H7 (cell line): ENCODE measurements around the gene ZBTB32. TPM values are rescaled to one million over a fixed set of nuclear protein-coding genes. Genes with fewer than 3 reads are reported as not detected.
A peak's percentile ranks its signal among the peaks of the same experiment; 100 is the strongest.
"Not testable (repeated sequence)": the region's sequence is repeated elsewhere in the genome, so short reads cannot be mapped to it uniquely, and the experiment has no call there.

Source experiments
- DNase-seq: peaks from one replicate; pipeline ENCODE4 v3.0.0; 2012
- H3K27me3 ChIP-seq: 2 replicates; pipeline ENCODE4 v1.6.0; 2011; ENCODE audit warnings: mild to moderate bottlenecking, low read length; ENCODE audit not compliant: control insufficient read depth, insufficient read depth
- H3K36me3 ChIP-seq: replicated peaks from 2 replicates; pipeline ENCODE4 v1.5.1; 2011; ENCODE audit warnings: low read length; ENCODE audit not compliant: control insufficient read depth, insufficient read depth
- H3K4me3 ChIP-seq: 2 replicates; pipeline ENCODE4 v1.5.1; 2011; ENCODE audit warnings: low read depth, mild to moderate bottlenecking, control low read depth, low read length, moderate library complexity; ENCODE audit not compliant: insufficient read depth
- total RNA-seq: library from RNA; depleted of rRNA; stranded (reverse); fragments of >200 nt; shearing (Covaris generic); gene quantifications from 2 replicates; pipeline ENCODE4 v1.2.3, GENCODE V29; 2014

ZBTB32 gene
- total RNA-seq, 1 experiment from 2014 or later: not detected

GRCh38 chr19:35721374-35721773, 17.0 kb downstream of the ZBTB32 start:
- Histone ChIP-seq H3K4me3 (no peak overlapping the region), H3K36me3 (peaks cover 31% of the 10 kb centered on the region), H3K27me3 (no peaks in the 10 kb centered on the region)
- DNase-seq: peak; percentile 44

GRCh38 chr19:35722461-35722860, 18.1 kb downstream of the ZBTB32 start:
- no peak for DNase-seq
- Histone ChIP-seq H3K36me3 (peaks cover 38% of the 10 kb centered on the region), H3K27me3 (no peaks in the 10 kb centered on the region), H3K4me3 (no peak overlapping the region)

- peaks cover 42% of the 10 kb centered on the region for H3K36me3 ChIP-seq
- no peak overlapping the region for H3K4me3 ChIP-seq
- H3K27me3 ChIP-seq: no peaks in the 10 kb centered on the region
- peak; percentile 28 for DNase-seq
Measured at GRCh38 chr19:35722897-35723296, 18.5 kb downstream of the ZBTB32 start.

- no peak for DNase-seq
- Histone ChIP-seq H3K4me3 (no peak overlapping the region), H3K27me3 (no peaks in the 10 kb centered on the region), H3K36me3 (peaks cover 49% of the 10 kb centered on the region)
Measured at GRCh38 chr19:35723671-35724070, 19.3 kb downstream of the ZBTB32 start.

GRCh38 chr19:35724132-35724531, 19.8 kb downstream of the ZBTB32 start:
- not testable (repeated sequence) for H3K27me3 ChIP-seq, DNase-seq, H3K4me3 ChIP-seq
- peaks cover 53% of the 10 kb centered on the region for H3K36me3 ChIP-seq

GRCh38 chr19:35724560-35724959, 20.2 kb downstream of the ZBTB32 start:
- H3K4me3 ChIP-seq: no peak overlapping the region
- peaks cover 57% of the 10 kb centered on the region for H3K36me3 ChIP-seq
- no peaks in the 10 kb centered on the region for H3K27me3 ChIP-seq
- DNase-seq: no peak

GRCh38 chr19:35725216-35725861, 21.0 kb downstream of the ZBTB32 start:
- peak; percentile 32 for DNase-seq
- H3K36me3 ChIP-seq: peaks cover 60% of the 10 kb centered on the region
- no peak overlapping the region for H3K4me3 ChIP-seq
- no peaks in the 10 kb centered on the region for H3K27me3 ChIP-seq

GRCh38 chr19:35727053-35727955, 22.9 kb downstream of the ZBTB32 start:
- DNase-seq: peak; percentile 39
- Histone ChIP-seq H3K4me3 (no peak overlapping the region), H3K27me3 (no peaks in the 10 kb centered on the region), H3K36me3 (peaks cover 64% of the 10 kb centered on the region)

- DNase-seq: no peak
- Histone ChIP-seq H3K36me3 (peaks cover 57% of the 10 kb centered on the region), H3K27me3 (no peaks in the 10 kb centered on the region), H3K4me3 (no peak overlapping the region)
Measured at GRCh38 chr19:35727956-35728706, 23.8 kb downstream of the ZBTB32 start.

- DNase-seq: no peak
- Histone ChIP-seq H3K4me3 (no peak overlapping the region), H3K36me3 (peaks cover 53% of the 10 kb centered on the region), H3K27me3 (no peaks in the 10 kb centered on the region)
Measured at GRCh38 chr19:35729021-35729420, 24.7 kb downstream of the ZBTB32 start.

GRCh38 chr19:35729763-35730162, 25.4 kb downstream of the ZBTB32 start:
- no peak for DNase-seq
- Histone ChIP-seq H3K4me3 (no peak overlapping the region), H3K36me3 (peaks cover 53% of the 10 kb centered on the region), H3K27me3 (no peaks in the 10 kb centered on the region)

GRCh38 chr19:35730326-35730725, 26.0 kb downstream of the ZBTB32 start:
- Histone ChIP-seq H3K27me3 (no peaks in the 10 kb centered on the region), H3K4me3 (no peak overlapping the region), H3K36me3 (peaks cover 51% of the 10 kb centered on the region)
- DNase-seq: no peak

- no peak for DNase-seq
- H3K27me3 ChIP-seq: no peaks in the 10 kb centered on the region
- H3K4me3 ChIP-seq: no peak overlapping the region
- peaks cover 50% of the 10 kb centered on the region for H3K36me3 ChIP-seq
Measured at GRCh38 chr19:35731353-35731752, 27.0 kb downstream of the ZBTB32 start.

- DNase-seq: no peak
- Histone ChIP-seq H3K27me3 (no peaks in the 10 kb centered on the region), H3K4me3 (no peak overlapping the region), H3K36me3 (peaks cover 52% of the 10 kb centered on the region)
Measured at GRCh38 chr19:35731779-35732405, 27.5 kb downstream of the ZBTB32 start.
